AG04449 (cell line): ENCODE data around the gene L3MBTL3.

ENCODE experiments used
- CTCF ChIA-PET: fragments of 350-600 bp; formaldehyde crosslinking; extraction: SDS; loops from one replicate; lab custom pipeline; 2021; ENCODE audit warnings: antibody characterized with exemption; lab: Yijun Ruan, JAX
- POLR2A ChIA-PET: fragments of 400-600, 350-600 bp; formaldehyde crosslinking; extraction: SDS; loops from one replicate; lab custom pipeline; 2020; ENCODE audit warnings: antibody characterized with exemption, inconsistent platforms; lab: Yijun Ruan, JAX
- DNase-seq: peaks from one replicate; pipeline ENCODE4 v3.0.0-alpha.2; 2010; ENCODE audit warnings: low read depth, low spot score
- H3K4me3 ChIP-seq: 2 replicates; pipeline ENCODE4 v1.5.1; 2011; ENCODE audit warnings: low read depth, mild to moderate bottlenecking, control low read depth, low read length
- CTCF ChIP-seq: IDR thresholded peaks from one replicate; pipeline ENCODE4 v1.5.1; 2011; ENCODE audit warnings: mild to moderate bottlenecking, moderate library complexity, low read length, control low read depth, inconsistent platforms; ENCODE audit not compliant: insufficient read depth; ENCODE audit errors: missing control alignments

L3MBTL3 gene

GRCh38 chr6:130098317-130098716 lies 79.9 kb downstream of the L3MBTL3 start:
- DNase-seq: no peak
- H3K4me3 ChIP-seq: no peak overlapping the region
- ChIA-PET POLR2A (no interaction called here), CTCF (no interaction called here)
- no peak for TF ChIP-seq CTCF

- H3K4me3 ChIP-seq: no peak overlapping the region
- POLR2A ChIA-PET: no interaction called here
- CTCF ChIA-PET: no interaction called here
- no peak for TF ChIP-seq CTCF
- DNase-seq: no peak
Measured at GRCh38 chr6:130099119-130099518, 80.7 kb downstream of the L3MBTL3 start.

- DNase-seq: no peak
- no peak overlapping the region for H3K4me3 ChIP-seq
- POLR2A ChIA-PET: no interaction called here
- CTCF ChIA-PET: interaction anchor here (1.0 kb wide), 1 partner anchor 140 kb away, joined by 3 read pairs; no protein-coding TSS in a partner anchor
- no peak for TF ChIP-seq CTCF
Measured at GRCh38 chr6:130105996-130106704, 87.8 kb downstream of the L3MBTL3 start.

GRCh38 chr6:130107710-130108109 lies 89.3 kb downstream of the L3MBTL3 start:
- no peak for DNase-seq
- no peak overlapping the region for H3K4me3 ChIP-seq
- no peak for TF ChIP-seq CTCF
- ChIA-PET CTCF (no interaction called here), POLR2A (no interaction called here)

- ChIA-PET POLR2A (no interaction called here), CTCF (no interaction called here)
- H3K4me3 ChIP-seq: no peak overlapping the region
- TF ChIP-seq CTCF: no peak
- no peak for DNase-seq
Measured at GRCh38 chr6:130111031-130111430, 92.7 kb downstream of the L3MBTL3 start.

- ChIA-PET CTCF (interaction anchor here (0.8 kb wide), 2 partner anchors 169 to 179 kb away, joined by 3 read pairs; no protein-coding TSS in a partner anchor), POLR2A (no interaction called here)
Measured at GRCh38 chr6:130113201-130113710, 94.9 kb downstream of the L3MBTL3 start.

More at GRCh38 chr6:130113201-130113710, 94.9 kb downstream of the L3MBTL3 start:
- TF ChIP-seq CTCF: no peak
- no peak overlapping the region for H3K4me3 ChIP-seq
- DNase-seq: no peak
